ENCODE results near the gene PDP2.

PDP2 gene

GRCh38 chr16:66910175-66910940 is 30.0 kb downstream of the PDP2 start:
- DNase-seq (ENCODE audit: insufficient read length, low spot score) (no peak), FAIRE-seq (no peak)
- no peak for TF ChIP-seq CTCF (IDR thresholded peaks at IDR 0.05; ENCODE audit: insufficient read depth, missing control alignments)

- DNase-seq (ENCODE audit: insufficient read length, low spot score) (no peak), FAIRE-seq (no peak)
- TF ChIP-seq CTCF (IDR thresholded peaks at IDR 0.05; ENCODE audit: insufficient read depth, missing control alignments), result no peak
Measured at GRCh38 chr16:66911112-66911511, 30.8 kb downstream of the PDP2 start.

GRCh38 chr16:66911801-66912200 is 31.5 kb downstream of the PDP2 start:
- no peak for DNase-seq (ENCODE audit: insufficient read length, low spot score)
- FAIRE-seq, result no peak
- TF ChIP-seq CTCF (IDR thresholded peaks at IDR 0.05; ENCODE audit: insufficient read depth, missing control alignments), result no peak

- no peak for TF ChIP-seq CTCF (IDR thresholded peaks at IDR 0.05; ENCODE audit: insufficient read depth, missing control alignments)
- DNase-seq (ENCODE audit: insufficient read length, low spot score) (peak; percentile 1), FAIRE-seq (no peak)
Measured at GRCh38 chr16:66913081-66913480, 32.8 kb downstream of the PDP2 start.

GRCh38 chr16:66913711-66914110 is 33.4 kb downstream of the PDP2 start:
- no peak for DNase-seq (ENCODE audit: insufficient read length, low spot score)
- TF ChIP-seq CTCF (IDR thresholded peaks at IDR 0.05; ENCODE audit: insufficient read depth, missing control alignments), result no peak
- FAIRE-seq, result no peak

GRCh38 chr16:66914541-66914940 is 34.2 kb downstream of the PDP2 start:
- DNase-seq (ENCODE audit: insufficient read length, low spot score), result no peak
- no peak for TF ChIP-seq CTCF (IDR thresholded peaks at IDR 0.05; ENCODE audit: insufficient read depth, missing control alignments)
- no peak for FAIRE-seq

- FAIRE-seq (no peak), DNase-seq (ENCODE audit: insufficient read length, low spot score) (no peak)
- TF ChIP-seq CTCF (IDR thresholded peaks at IDR 0.05; ENCODE audit: insufficient read depth, missing control alignments), result no peak
Measured at GRCh38 chr16:66915041-66915440, 34.7 kb downstream of the PDP2 start.
